RWPE1 (cell line): ENCODE measurements around the gene KCTD3.
A peak's percentile ranks its signal among the peaks of the same experiment; 100 is the strongest.

Experiments used
- CTCF ChIA-PET: fragments of 350-600 bp; sonication (Branson Sonifier 250); formaldehyde crosslinking; extraction: SDS; loops from one replicate; lab custom pipeline; 2021; lab: Yijun Ruan, JAX
- POLR2A ChIA-PET: fragments of 400-600 bp; formaldehyde crosslinking; extraction: SDS; loops from one replicate; lab custom pipeline; 2020; ENCODE audit warnings: antibody characterized with exemption; ENCODE audit not compliant: low non-redundant PET; lab: Yijun Ruan, JAX
- DNase-seq: peaks from one replicate; pipeline ENCODE4 v3.0.0; 2012; ENCODE audit warnings: low spot score
- H3K27ac ChIP-seq: fragments of 450-650 bp; 2 replicates; pipeline ENCODE4 v1.5.1; 2017
- TF ChIP-seq, protein P1 (sequence below): fragments of 450-650 bp; conservative IDR thresholded peaks from 2 replicates; pipeline ENCODE4 v1.5.1; 2017; ENCODE audit warnings: low read depth, mild to moderate bottlenecking

The KCTD3 gene

DNA sequence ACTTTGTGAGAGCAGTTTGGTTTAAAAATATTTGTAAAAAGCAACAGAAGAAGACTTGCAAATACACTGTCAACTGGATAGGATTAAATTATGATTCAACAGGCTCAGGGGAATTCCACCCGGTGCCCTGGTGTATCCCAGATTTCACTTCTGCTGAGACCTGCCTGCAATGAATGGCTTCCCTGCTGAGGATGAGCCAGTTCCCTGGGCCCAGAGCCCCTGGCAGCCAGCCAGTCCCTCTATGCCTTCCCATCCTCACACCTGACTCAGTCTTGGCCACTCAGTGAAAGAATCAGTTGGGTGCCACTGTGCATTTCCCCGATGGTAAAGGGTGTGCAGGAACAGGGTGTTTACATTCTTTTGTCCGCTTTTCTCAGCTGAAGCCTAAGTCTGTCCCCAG, 64.4 kb downstream of the KCTD3 start:
- ChIA-PET CTCF (no interaction called here), POLR2A (no interaction called here)
- TF ChIP-seq, protein P1, sequence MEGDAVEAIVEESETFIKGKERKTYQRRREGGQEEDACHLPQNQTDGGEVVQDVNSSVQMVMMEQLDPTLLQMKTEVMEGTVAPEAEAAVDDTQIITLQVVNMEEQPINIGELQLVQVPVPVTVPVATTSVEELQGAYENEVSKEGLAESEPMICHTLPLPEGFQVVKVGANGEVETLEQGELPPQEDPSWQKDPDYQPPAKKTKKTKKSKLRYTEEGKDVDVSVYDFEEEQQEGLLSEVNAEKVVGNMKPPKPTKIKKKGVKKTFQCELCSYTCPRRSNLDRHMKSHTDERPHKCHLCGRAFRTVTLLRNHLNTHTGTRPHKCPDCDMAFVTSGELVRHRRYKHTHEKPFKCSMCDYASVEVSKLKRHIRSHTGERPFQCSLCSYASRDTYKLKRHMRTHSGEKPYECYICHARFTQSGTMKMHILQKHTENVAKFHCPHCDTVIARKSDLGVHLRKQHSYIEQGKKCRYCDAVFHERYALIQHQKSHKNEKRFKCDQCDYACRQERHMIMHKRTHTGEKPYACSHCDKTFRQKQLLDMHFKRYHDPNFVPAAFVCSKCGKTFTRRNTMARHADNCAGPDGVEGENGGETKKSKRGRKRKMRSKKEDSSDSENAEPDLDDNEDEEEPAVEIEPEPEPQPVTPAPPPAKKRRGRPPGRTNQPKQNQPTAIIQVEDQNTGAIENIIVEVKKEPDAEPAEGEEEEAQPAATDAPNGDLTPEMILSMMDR, result no peak
- no peak overlapping the region for H3K27ac ChIP-seq
- peak; percentile 53 for DNase-seq

DNA sequence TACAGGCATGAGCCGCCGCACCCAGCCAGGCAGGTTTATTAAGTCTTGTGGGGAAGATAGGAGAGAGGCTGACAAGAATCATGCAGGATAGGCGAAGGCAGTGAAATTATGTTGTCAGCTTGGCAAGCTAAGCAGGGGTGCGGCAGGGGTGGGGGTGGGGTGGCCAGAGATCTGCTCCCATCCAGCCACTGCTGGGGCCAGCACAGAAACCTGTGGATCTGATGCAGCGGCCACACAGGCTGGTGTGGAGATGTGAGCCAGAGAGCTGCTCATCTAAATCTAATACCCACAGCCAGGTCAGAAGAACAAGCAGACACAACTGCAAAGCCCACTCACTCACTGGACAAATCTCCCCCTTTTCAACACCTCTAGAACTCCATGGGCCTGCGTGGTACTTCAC, 68.7 kb downstream of the KCTD3 start:
- CTCF ChIA-PET, result no interaction called here
- TF ChIP-seq, protein P1, result no peak
- no peak for DNase-seq
- no peak overlapping the region for H3K27ac ChIP-seq
- POLR2A ChIA-PET, result no interaction called here

DNA sequence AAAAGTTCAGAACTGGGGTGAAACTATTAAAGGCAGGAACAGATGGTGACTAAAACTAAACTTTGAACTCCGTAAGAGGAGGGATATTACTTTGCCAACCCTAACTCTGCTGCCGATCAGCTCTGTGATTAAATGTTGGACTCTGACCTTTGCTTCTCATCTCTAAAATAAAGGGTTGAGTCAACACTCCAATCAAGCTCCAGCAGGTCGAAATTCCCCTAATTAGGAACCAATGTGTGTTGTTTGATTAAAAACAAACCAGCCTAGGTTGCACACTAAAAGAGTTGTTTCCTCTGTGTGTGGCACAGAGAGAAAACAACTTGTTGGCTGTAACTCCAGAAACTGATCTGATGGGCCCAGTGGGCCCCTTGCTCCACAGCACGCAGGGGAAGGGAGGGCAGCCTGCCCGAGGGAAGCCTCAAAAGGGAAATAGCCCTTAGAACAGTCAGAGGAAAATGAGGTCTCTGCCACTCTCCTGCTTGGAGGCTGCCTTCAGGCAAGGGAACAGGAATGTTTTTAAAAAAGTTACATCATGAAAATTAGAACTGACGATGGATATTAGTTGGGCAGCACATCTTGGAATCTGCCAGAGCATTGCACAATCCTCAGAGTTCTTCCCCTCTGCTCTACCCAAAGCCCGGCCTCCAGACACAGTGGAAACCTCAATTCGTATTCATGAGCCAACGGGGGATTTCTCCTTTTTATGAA, 69.3 kb downstream of the KCTD3 start:
- TF ChIP-seq, protein P1, result no peak
- 0 out of 2 replicates have a peak overlapping the region, but pooled peaks have one; percentile 28 for H3K27ac ChIP-seq
- DNase-seq, result no peak
- POLR2A ChIA-PET, result no interaction called here
- CTCF ChIA-PET, result no interaction called here

DNA sequence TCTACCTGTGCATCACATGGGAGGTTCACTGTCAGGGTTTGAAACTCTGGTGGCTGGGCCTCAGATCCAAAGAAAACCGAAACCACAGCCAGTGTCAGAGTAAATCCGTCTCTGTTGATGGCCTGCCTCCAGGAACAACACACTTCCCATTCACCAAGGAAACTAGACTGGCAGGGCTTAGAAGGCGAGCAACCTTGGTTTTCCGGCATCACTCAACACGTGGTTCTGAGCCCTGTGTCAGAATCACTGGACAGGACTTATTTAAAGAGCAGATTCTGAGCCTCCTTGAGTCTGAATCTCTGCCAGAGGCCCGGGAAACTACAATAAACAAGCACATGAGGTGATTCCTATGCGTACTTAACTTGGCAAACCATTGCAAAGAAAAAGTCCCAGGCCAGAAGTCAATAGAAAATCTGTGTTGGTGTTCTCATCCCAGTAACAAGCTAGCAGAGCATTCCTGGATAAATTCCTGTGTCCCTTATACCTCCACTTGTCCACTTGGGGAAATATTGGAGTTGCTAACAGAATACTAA, 70.0 kb downstream of the KCTD3 start:
- POLR2A ChIA-PET, result no interaction called here
- CTCF ChIA-PET, result no interaction called here
- TF ChIP-seq, protein P1, result no peak
- no peak for DNase-seq
- no peak overlapping the region for H3K27ac ChIP-seq

DNA sequence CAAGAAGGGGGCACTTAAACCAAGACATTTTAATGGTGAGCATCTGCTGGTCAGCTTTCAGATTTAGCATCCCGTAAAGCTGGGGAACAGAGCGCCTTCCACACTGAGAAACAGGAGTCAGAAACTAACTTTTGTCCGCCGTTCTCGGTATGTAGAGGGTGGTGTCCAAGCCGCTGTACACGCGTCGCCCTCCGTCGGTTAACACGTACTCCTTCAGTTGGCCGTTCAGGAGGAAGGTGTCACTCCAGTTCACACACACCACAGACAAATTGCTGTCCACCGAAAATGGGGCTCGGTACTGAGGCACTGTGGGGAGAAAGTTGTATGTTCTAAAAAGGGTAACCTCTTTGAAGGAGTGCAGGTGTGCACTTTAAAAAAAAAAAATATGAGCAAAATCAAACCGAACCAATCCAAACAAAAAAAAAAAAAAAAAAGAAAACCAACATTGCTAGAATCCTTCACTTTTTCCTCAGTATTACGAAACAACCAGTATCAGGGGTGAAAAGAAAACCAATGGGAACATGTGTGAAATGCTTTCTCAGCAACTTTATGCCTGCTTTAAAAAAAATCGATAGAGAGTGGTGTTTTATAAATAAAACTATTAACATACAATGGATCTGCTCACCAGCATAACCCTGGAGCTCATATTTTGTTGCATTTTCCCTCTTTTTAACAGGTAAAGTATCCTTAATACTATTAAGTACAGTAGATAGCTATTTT, 73.5 kb downstream of the KCTD3 start:
- TF ChIP-seq, protein P1, result no peak
- no peak for DNase-seq
- CTCF ChIA-PET, result no interaction called here
- POLR2A ChIA-PET, result no interaction called here
- H3K27ac ChIP-seq, result no peak overlapping the region

DNA sequence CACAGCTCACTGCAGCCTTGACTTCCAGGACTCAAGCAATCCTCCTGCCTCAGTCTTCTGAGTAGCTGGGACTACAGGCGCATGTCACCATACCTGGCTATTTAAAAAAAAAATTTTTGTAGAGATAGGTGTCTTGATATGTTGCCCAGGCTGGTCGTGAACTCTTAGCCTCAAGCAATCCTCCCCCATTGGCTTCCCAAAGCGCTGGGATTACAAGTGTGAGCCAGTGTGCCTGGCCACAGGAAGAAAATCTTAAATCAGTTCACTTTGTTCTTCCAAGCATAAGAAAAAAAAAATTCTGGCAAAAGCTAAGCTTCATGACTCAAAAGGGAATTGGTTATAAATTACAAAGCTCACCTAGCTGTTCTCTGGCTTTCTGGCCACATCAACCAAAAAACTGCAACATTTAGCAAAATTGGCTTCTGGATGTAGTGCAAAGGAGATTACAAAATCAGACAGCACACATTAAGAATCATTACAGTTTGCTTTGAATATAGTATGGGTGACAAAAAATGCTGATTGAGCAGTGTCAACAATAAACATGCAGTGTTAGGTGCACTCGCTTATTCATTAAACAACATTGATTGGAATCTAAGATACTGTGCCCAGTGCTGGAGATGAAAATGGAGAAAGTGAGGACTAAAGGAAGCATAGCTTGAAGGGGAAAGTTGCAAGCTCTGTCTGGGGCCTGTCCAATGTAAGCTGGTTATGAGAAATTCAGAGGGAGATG, 76.7 kb downstream of the KCTD3 start:
- ChIA-PET CTCF (no interaction called here), POLR2A (no interaction called here)
- no peak overlapping the region for H3K27ac ChIP-seq
- no peak for DNase-seq
- TF ChIP-seq, protein P1, result no peak
